Measurements from ENCODE around the gene OR51F2.

DNA sequence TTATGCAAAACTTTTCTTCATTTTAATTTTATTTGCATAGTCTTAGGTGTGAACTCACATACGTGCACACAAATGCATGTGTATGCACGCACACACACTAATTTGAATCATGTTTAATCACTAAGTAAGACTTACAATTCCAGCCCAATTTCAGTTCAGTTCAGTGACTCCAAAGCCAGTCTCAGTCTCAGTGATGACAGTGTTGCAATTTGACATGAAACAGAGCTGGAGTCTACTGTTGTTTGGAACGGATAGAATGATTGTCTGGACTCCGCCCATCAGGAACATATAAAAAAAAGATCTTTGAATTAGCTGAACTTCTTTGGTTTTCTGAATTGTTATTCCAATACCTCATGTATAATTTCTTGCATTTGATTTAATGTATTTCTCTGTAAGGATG, 42.8 kb downstream of the OR51F2 start:
- TF ChIP-seq, protein P1, sequence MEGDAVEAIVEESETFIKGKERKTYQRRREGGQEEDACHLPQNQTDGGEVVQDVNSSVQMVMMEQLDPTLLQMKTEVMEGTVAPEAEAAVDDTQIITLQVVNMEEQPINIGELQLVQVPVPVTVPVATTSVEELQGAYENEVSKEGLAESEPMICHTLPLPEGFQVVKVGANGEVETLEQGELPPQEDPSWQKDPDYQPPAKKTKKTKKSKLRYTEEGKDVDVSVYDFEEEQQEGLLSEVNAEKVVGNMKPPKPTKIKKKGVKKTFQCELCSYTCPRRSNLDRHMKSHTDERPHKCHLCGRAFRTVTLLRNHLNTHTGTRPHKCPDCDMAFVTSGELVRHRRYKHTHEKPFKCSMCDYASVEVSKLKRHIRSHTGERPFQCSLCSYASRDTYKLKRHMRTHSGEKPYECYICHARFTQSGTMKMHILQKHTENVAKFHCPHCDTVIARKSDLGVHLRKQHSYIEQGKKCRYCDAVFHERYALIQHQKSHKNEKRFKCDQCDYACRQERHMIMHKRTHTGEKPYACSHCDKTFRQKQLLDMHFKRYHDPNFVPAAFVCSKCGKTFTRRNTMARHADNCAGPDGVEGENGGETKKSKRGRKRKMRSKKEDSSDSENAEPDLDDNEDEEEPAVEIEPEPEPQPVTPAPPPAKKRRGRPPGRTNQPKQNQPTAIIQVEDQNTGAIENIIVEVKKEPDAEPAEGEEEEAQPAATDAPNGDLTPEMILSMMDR (IDR thresholded peaks at IDR 0.05 in 4 of 5, conservative IDR thresholded peaks at IDR 0.05 in 1 of 5) = no peak
- TF ChIP-seq POLR2A (IDR thresholded peaks at IDR 0.05) = no peak
